ENCODE results near the gene ARL8B.

DNA sequence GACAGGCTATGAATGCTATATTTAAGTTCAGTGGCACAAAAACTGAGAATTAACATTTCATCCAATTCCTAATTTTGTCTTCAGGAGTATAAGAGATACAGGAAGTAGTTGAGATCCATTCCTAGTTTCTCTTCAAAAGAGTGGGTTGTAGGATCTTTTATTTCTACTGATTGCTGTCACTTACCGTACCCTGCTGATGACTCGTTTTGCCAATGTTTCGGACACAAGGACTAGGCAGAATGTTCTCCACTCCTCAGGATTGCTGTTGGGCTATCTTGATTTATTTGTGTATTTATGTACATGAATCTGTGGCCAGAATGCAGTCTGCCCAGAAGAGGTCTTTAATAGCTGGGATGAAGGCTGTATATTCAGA, 11.9 kb downstream of the ARL8B start:
- no peak for TF ChIP-seq NFRKB (IDR thresholded peaks at IDR 0.05)
- TF ChIP-seq FOXM1 (IDR thresholded peaks at IDR 0.05; ENCODE audit: borderline replicate concordance): no peak
- TF ChIP-seq ZNF384 (IDR thresholded peaks at IDR 0.05): no peak
- no peak for TF ChIP-seq SUZ12 (IDR thresholded peaks at IDR 0.05)
- TF ChIP-seq SP1 (IDR thresholded peaks at IDR 0.05): no peak
- TF ChIP-seq FOXA1 (IDR thresholded peaks at IDR 0.05): no peak
- TF ChIP-seq LEF1 (IDR thresholded peaks at IDR 0.05; ENCODE audit: borderline replicate concordance): no peak
